Upper lobe of left lung (tissue), 6 donors: ENCODE results near the gene PADI4. TPM values are rescaled to one million over a fixed set of nuclear protein-coding genes. Genes with fewer than 3 reads are reported as not detected.

Experiments
- ATAC-seq, 2 donors: fragments of 200-7000 bp; cut with Tn5 transposase; one replicate each; pipeline ENCODE4 v1.9.1; 2022; ENCODE audit warnings: mild to moderate bottlenecking in 2 of 2, moderate library complexity in 2 of 2; ENCODE audit not compliant: low FRiP score in 2 of 2
- DNase-seq, 2 donors: peaks; one replicate each; pipeline ENCODE4 v3.0.0-alpha.2; 2019 to 2020
- H3K27ac ChIP-seq, 4 donors: fragments of 200-600 bp; sonication (generic); one replicate each; pipeline ENCODE4 v1.5.1; 2016 to 2019
- H3K27me3 ChIP-seq, 4 donors: fragments of 200-600 bp; sonication (generic); one replicate each; pipeline ENCODE4 v1.5.1; 2017 to 2019
- H3K36me3 ChIP-seq, 4 donors: fragments of 200-600 bp; sonication (generic); one replicate each; pipeline ENCODE4 v1.5.1; 2016 to 2019
- H3K4me1 ChIP-seq, 4 donors: fragments of 200-600 bp; sonication (generic); one replicate each; pipeline ENCODE4 v1.5.1; 2018 to 2019
- H3K4me3 ChIP-seq, 4 donors: fragments of 200-600 bp; sonication (generic); one replicate each; pipeline ENCODE4 v1.5.1; 2017 to 2019; ENCODE audit warnings: mild to moderate bottlenecking in 2 of 4, moderate library complexity in 1 of 4
- H3K9me3 ChIP-seq, 4 donors: fragments of 200-600 bp; sonication (generic); one replicate each; pipeline ENCODE4 v1.5.1; 2018 to 2019
- EP300 ChIP-seq, 4 donors: sonication (generic); formaldehyde crosslinking; IDR thresholded peaks; one replicate each; pipeline ENCODE4 v1.5.1; 2017; ENCODE audit warnings: antibody characterized with exemption in 4 of 4, control low read depth in 2 of 4
- POLR2A ChIP-seq, 4 donors: fragments of 450-650 bp; IDR thresholded peaks; one replicate each; pipeline ENCODE4 v1.5.1; 2016 to 2017; ENCODE audit warnings: antibody characterized with exemption in 4 of 4, mild to moderate bottlenecking in 2 of 4
- POLR2AphosphoS5 ChIP-seq, 2 donors: sonication (generic); formaldehyde crosslinking; IDR thresholded peaks; one replicate each; pipeline ENCODE4 v1.5.1; 2017; ENCODE audit warnings: antibody characterized with exemption in 2 of 2
- WGBS, 2 donors: methylation state at CpG; one replicate each; pipeline ENCODE4 v1.1.5; 2017 to 2018; 5-methylcytosine and 5-hydroxymethylcytosine counted together
- total RNA-seq, 6 donors: library from RNA; depleted of rRNA in 4 of 6; stranded (reverse); fragments of >200 nt in 4 of 6; gene quantifications; one replicate each; pipeline versions ENCODE4 v1.1.0 to v1.2.1, GENCODE V29; 2016 to 2021
- TF ChIP-seq, protein P1 (sequence below), 6 experiments: fragments of 450-650 bp in 4 of 6; fragments of 200-600 bp in 2 of 6; sonication (generic) in 2 of 6; IDR thresholded peaks; one replicate each; pipeline ENCODE4 v1.5.1; 2016 to 2019; ENCODE audit warnings: antibody characterized with exemption in 6 of 6
- donor health status: DM: no; HTN: no; CAD: no; lungs with moderate emphysema.
- donor health status: DM: no; HTN: yes; CAD: no; lungs with severe emphysema.

PADI4 gene
- total RNA-seq, 6 donors from 2014 or later, result 2.7 to 32.3 (median 9.0) TPM

DNA sequence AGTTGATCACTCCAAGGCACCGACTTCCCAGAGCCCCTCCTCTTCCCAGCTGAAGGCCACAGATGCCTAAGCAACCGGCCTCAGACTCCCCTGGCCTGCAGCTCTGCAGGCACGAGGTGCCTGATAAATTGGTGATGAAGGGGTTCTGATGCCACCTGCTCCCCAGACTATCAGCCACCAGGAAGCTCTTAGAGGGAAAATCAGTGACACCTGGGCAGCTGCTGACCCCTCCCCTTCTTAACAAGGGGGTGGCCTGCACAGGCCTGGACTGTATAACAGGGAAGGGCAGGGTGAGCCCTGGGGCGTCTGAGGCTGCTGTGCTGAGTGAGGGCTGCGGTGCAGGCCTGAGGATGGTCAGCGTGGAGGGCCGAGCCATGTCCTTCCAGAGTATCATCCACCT, 63.9 kb downstream of the PADI4 start, which contains the start of gene PADI6:
TSS of gene PADI6 (plus strand) at position 301 of the 400 bp plus-strand sequence. CDS start at position 351, 50 bp downstream.
- no peaks in the 10 kb centered on the region for H3K9me3 ChIP-seq
- H3K4me3 ChIP-seq, result no peak within 1 kb of the TSS
- H3K36me3 ChIP-seq, result no peaks in the 10 kb centered on the region
- no peak for TF ChIP-seq POLR2AphosphoS5 (IDR thresholded peaks at IDR 0.05)
- no peak for TF ChIP-seq POLR2A (IDR thresholded peaks at IDR 0.05)
- TF ChIP-seq EP300 (IDR thresholded peaks at IDR 0.05), result no peak
- TF ChIP-seq, protein P1, sequence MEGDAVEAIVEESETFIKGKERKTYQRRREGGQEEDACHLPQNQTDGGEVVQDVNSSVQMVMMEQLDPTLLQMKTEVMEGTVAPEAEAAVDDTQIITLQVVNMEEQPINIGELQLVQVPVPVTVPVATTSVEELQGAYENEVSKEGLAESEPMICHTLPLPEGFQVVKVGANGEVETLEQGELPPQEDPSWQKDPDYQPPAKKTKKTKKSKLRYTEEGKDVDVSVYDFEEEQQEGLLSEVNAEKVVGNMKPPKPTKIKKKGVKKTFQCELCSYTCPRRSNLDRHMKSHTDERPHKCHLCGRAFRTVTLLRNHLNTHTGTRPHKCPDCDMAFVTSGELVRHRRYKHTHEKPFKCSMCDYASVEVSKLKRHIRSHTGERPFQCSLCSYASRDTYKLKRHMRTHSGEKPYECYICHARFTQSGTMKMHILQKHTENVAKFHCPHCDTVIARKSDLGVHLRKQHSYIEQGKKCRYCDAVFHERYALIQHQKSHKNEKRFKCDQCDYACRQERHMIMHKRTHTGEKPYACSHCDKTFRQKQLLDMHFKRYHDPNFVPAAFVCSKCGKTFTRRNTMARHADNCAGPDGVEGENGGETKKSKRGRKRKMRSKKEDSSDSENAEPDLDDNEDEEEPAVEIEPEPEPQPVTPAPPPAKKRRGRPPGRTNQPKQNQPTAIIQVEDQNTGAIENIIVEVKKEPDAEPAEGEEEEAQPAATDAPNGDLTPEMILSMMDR (IDR thresholded peaks at IDR 0.05), result no peak
- H3K27me3 ChIP-seq, result no peaks in the 10 kb centered on the region
- WGBS, 2 donors, result 69 to 80% methylated on average over 3 to 7 of the region's 7 CpGs
- ATAC-seq (no peak), DNase-seq (no peak)
- no peaks in the 10 kb centered on the region for H3K4me1 ChIP-seq
- no peak within 1 kb of the TSS for H3K27ac ChIP-seq

DNA sequence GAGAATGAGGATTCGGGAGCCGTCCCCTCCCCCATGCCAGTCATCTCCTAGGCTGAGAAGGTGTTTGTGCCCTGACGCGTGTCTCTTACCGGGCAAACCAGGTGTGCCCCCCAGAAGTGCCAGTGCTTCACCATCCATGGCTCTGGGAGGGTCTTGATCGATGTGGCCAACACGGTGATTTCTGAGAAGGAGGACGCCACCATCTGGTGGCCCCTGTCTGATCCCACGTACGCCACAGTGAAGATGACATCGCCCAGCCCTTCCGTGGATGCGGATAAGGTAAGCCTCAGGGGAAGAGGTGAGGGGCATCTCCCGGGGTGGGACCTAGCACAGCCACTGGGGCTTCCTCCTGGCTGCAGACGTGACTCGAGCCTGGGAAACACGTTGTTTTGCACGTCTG, 65.0 kb downstream of the PADI4 start:
- WGBS, 2 donors, result 73 to 76% methylated on average over 7 to 18 of the region's 18 CpGs
- no peak overlapping the region for H3K27ac ChIP-seq
- no peak for TF ChIP-seq POLR2AphosphoS5 (IDR thresholded peaks at IDR 0.05)
- TF ChIP-seq, protein P1 (IDR thresholded peaks at IDR 0.05), result no peak
- TF ChIP-seq EP300 (IDR thresholded peaks at IDR 0.05), result no peak
- no peaks in the 10 kb centered on the region for H3K4me1 ChIP-seq
- no peak overlapping the region for H3K4me3 ChIP-seq
- no peaks in the 10 kb centered on the region for H3K9me3 ChIP-seq
- H3K27me3 ChIP-seq, result no peaks in the 10 kb centered on the region
- no peaks in the 10 kb centered on the region for H3K36me3 ChIP-seq
- ATAC-seq (no peak), DNase-seq (no peak)

DNA sequence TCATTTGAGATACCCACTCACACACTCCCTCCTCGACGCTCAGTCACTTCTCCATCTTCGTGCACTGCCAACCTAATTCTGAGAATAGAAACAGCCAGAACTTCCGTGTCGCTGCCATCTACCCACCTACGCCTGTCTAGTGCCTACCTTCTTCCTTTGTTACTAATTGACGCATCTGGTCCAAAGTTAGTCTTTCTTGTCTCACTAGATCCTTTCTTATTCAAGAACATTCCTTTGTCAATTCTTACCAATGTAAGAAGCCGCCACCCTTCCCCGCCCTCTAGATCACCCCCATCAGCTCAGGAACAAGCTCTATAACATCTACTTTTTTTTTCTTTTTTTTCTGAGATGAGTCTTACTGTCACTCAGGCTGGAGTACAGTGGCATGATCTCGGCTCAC, 67.7 kb downstream of the PADI4 start:
- ATAC-seq, result no peak
- H3K36me3 ChIP-seq, result no peaks in the 10 kb centered on the region

DNA sequence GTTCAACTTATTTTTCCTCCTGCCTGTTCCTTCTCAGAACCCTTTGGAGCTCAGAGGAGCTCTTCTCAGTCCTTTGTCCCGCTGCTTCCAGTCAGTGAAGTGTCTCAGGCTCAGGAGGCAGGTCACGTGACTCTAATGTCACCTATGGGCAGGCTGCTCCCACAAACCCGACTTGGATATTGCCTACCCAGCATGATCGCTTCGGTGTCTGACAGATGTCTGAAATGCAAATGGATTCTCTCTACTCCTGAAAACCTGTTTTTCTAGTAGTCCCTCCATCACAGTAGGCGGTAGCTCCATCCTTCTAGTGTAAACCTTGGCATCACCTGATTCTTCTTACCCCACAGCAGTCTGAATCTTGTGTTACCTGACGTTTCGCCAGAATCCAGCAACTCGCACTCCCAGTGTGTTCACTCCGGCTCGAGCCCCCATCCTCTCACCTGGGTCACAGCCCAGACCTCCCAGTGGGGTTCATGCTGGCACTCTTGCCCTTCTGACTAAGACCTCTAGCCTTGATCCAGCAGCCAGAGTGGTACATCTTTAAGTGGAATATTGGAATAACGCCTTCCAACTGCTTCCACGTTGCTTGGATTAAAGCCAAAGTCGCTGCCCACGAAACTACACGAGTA, 69.4 kb downstream of the PADI4 start:
- DNase-seq (no peak), ATAC-seq (no peak)
- WGBS, 2 donors, result 26 to 31% methylated on average over 14 to 16 of the region's 16 CpGs
- Histone ChIP-seq H3K9me3 (no peaks in the 10 kb centered on the region), H3K36me3 (no peaks in the 10 kb centered on the region), H3K27me3 (no peaks in the 10 kb centered on the region), H3K27ac (no peak overlapping the region), H3K4me3 (no peak overlapping the region), H3K4me1 (no peaks in the 10 kb centered on the region)
- no peak for TF ChIP-seq POLR2AphosphoS5 (IDR thresholded peaks at IDR 0.05)
- TF ChIP-seq POLR2A (IDR thresholded peaks at IDR 0.05), result no peak
- TF ChIP-seq, protein P1 (IDR thresholded peaks at IDR 0.05), result no peak

More for the DNA sequence above, 67.7 kb downstream of the PADI4 start:
- Histone ChIP-seq H3K4me1 (no peaks in the 10 kb centered on the region), H3K4me3 (no peak overlapping the region), H3K27me3 (no peaks in the 10 kb centered on the region), H3K9me3 (no peaks in the 10 kb centered on the region), H3K27ac (no peak overlapping the region)
- no peak for TF ChIP-seq EP300 (IDR thresholded peaks at IDR 0.05)
- TF ChIP-seq, protein P1 (IDR thresholded peaks at IDR 0.05), result no peak
- WGBS, 2 donors, result 93 to 96% methylated on average over 10 of the region's 10 CpGs
- DNase-seq, result no peak

DNA sequence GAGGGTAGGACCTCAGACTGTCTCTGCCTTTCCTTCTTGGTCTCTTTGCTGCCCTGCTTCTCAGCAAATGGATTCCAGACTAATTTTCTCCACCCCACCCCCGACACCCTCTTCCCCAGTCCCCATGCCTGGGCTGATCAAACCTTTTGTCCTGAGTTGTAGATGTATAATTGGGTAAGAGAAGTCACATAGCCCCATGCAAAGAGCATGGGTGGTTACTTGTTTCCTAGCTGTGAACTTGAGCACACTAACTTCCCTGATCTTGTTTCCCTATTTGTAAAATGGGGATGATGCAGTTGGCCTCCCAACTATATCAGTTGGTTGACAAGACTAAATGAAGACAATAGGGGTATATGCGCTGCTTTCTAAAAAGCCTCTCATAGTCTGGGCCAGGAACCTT, 73.2 kb downstream of the PADI4 start:
- no peak for TF ChIP-seq POLR2AphosphoS5 (IDR thresholded peaks at IDR 0.05)
- TF ChIP-seq, protein P1 (IDR thresholded peaks at IDR 0.05), result no peak
- TF ChIP-seq POLR2A (IDR thresholded peaks at IDR 0.05), result no peak
- no peak for TF ChIP-seq EP300 (IDR thresholded peaks at IDR 0.05)
- WGBS, 2 donors, result 38 to 67% methylated on average over 2 of the region's 2 CpGs
- no peak overlapping the region for H3K4me3 ChIP-seq
- no peaks in the 10 kb centered on the region for H3K27me3 ChIP-seq
- no peak for ATAC-seq
- no peaks in the 10 kb centered on the region for H3K9me3 ChIP-seq
- no peaks in the 10 kb centered on the region for H3K36me3 ChIP-seq
- H3K4me1 ChIP-seq, result no peaks in the 10 kb centered on the region
- DNase-seq, result no peak
- no peak overlapping the region for H3K27ac ChIP-seq
